ENCODE data around the gene TEAD3.

The TEAD3 gene

DNA sequence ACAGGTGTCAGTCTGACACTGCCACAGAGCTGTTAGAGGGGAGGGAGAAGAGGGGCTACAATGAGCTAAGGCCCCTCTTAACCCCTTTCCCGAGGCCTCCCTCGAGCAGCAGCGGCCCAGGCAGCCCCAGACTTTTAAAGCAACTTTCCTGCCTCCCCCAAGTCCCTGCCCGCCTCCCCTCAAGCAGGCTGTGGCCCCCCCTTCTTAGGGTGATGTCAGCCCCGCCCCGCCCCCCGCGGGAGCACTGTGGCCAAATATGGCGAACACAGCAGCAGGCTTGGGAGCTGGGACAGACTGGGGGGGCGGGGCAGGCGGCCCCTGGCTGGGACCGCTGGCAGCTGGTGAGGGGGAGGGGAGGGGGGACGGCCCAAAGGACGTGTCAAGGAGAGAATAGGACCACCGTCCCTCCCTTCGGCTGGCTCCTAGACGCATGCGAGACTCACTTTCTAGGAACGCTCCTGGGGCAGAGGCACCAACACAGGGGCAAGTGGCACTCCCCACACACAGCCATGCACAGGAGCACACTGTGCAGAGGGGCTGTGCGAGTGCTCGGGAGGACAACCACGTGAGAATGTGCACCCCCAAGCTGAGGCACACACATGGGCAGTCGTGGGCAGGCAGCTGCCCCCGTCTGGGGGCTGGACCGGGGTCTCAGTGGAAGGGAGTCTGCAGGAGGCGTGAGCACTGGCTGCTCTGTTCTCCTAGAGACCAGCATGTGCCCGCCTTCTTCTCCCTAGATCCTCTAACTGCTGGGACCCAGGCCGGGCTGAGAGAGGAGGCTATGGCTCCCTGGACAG is 6.7 kb downstream of the TEAD3 start:
- Histone ChIP-seq H3K27ac (ENCODE audit: low read length) (no peak overlapping the region), H3K36me3 (ENCODE audit: insufficient read depth, low read length) (no peaks in the 10 kb centered on the region), H3K4me1 (ENCODE audit: insufficient read depth, low read length) (no peaks in the 10 kb centered on the region), H3K9me3 (ENCODE audit: insufficient read depth, low read length, severe bottlenecking) (no peaks in the 10 kb centered on the region), H2AFZ (ENCODE audit: low read depth, low read length) (no peak overlapping the region), H3K4me2 (ENCODE audit: insufficient read depth, low read length) (no peak overlapping the region), H3K4me3 (ENCODE audit: low read depth in 1 of 2, low read length in 2 of 2) (no peak overlapping the region), H4K20me1 (ENCODE audit: insufficient read depth, low read length) (no peaks in the 10 kb centered on the region), H3K9ac (ENCODE audit: low read depth, low read length) (no peak overlapping the region), H3K27me3 (ENCODE audit: insufficient read depth, low read length, poor library complexity) (peaks cover 3% of the 10 kb centered on the region), H3K79me2 (ENCODE audit: insufficient read depth, low read length) (no peaks in the 10 kb centered on the region)
- DNase-seq (peak; percentile 34), ATAC-seq (ENCODE audit: insufficient read depth, low read depth) (no peak)
- no peak for TF ChIP-seq EZH2 (IDR thresholded peaks at IDR 0.05; ENCODE audit: borderline replicate concordance, low read depth, low read length, severe bottlenecking)
- TF ChIP-seq CTCF (IDR thresholded peaks at IDR 0.05; ENCODE audit: borderline replicate concordance, extremely low read depth, low read length, poor library complexity, severe bottlenecking), result no peak

DNA sequence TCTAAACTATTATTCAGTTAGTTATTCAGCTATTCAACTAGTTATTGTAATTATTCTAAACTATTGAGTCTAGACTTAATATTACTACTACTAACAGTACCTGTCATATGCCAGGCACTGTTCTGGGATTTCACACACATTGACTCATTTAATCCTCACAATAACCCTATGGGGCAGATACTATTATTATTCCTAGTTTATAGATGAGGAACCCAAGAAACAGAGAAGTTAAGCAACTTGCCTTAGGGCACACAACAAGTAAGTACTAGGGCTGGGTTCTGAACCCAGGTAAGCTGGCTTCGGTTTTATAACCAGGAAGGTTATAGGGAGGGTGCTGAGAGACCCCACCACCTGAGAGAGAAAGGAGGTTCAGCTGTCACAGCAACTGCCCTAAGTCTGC is 7.8 kb downstream of the TEAD3 start:
- Histone ChIP-seq H2AFZ (ENCODE audit: low read depth, low read length) (no peak overlapping the region), H3K27ac (ENCODE audit: low read length) (no peak overlapping the region), H3K9ac (ENCODE audit: low read depth, low read length) (no peak overlapping the region), H3K9me3 (ENCODE audit: insufficient read depth, low read length, severe bottlenecking) (no peaks in the 10 kb centered on the region), H3K27me3 (ENCODE audit: insufficient read depth, low read length, poor library complexity) (no peaks in the 10 kb centered on the region), H3K4me1 (ENCODE audit: insufficient read depth, low read length) (no peaks in the 10 kb centered on the region), H3K4me3 (ENCODE audit: low read depth in 1 of 2, low read length in 2 of 2) (no peak overlapping the region), H4K20me1 (ENCODE audit: insufficient read depth, low read length) (no peaks in the 10 kb centered on the region), H3K36me3 (ENCODE audit: insufficient read depth, low read length) (no peaks in the 10 kb centered on the region), H3K79me2 (ENCODE audit: insufficient read depth, low read length) (no peaks in the 10 kb centered on the region), H3K4me2 (ENCODE audit: insufficient read depth, low read length) (no peak overlapping the region)
- TF ChIP-seq EZH2 (IDR thresholded peaks at IDR 0.05; ENCODE audit: borderline replicate concordance, low read depth, low read length, severe bottlenecking) (no peak), CTCF (IDR thresholded peaks at IDR 0.05; ENCODE audit: borderline replicate concordance, extremely low read depth, low read length, poor library complexity, severe bottlenecking) (no peak)
- DNase-seq (no peak), ATAC-seq (ENCODE audit: insufficient read depth, low read depth) (no peak)

DNA sequence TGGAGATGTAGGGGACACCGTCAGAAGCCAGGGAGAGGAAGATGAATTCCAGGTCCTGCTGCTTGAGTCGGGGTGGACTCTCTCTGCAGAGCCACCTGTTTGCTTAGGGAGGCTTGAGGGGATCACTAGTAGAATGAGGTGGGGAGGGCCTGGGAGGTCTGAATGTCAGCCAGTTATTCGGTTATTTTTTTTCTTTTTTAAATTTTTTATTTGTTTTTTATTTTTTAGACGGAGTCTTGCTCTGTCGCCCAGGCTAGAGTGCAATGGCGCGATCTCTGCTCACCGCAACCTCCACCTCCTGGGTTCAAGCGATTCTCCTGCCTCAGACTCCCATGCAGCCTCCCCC is 8.4 kb downstream of the TEAD3 start:
- Histone ChIP-seq H3K4me1 (ENCODE audit: insufficient read depth, low read length) (no peaks in the 10 kb centered on the region), H3K4me2 (ENCODE audit: insufficient read depth, low read length) (no peak overlapping the region)

More for the DNA sequence above, 8.4 kb downstream of the TEAD3 start:
- no peaks in the 10 kb centered on the region for H3K27me3 ChIP-seq (ENCODE audit: insufficient read depth, low read length, poor library complexity)
- no peaks in the 10 kb centered on the region for H4K20me1 ChIP-seq (ENCODE audit: insufficient read depth, low read length)
- H3K9ac ChIP-seq (ENCODE audit: low read depth, low read length), result no peak overlapping the region
- no peak overlapping the region for H3K27ac ChIP-seq (ENCODE audit: low read length)
- no peak overlapping the region for H2AFZ ChIP-seq (ENCODE audit: low read depth, low read length)
- H3K79me2 ChIP-seq (ENCODE audit: insufficient read depth, low read length), result no peaks in the 10 kb centered on the region
- TF ChIP-seq EZH2 (IDR thresholded peaks at IDR 0.05; ENCODE audit: borderline replicate concordance, low read depth, low read length, severe bottlenecking) (no peak), CTCF (IDR thresholded peaks at IDR 0.05; ENCODE audit: borderline replicate concordance, extremely low read depth, low read length, poor library complexity, severe bottlenecking) (no peak)
- H3K4me3 ChIP-seq (ENCODE audit: low read depth in 1 of 2, low read length in 2 of 2), result no peak overlapping the region
- no peak for DNase-seq
- ATAC-seq (ENCODE audit: insufficient read depth, low read depth), result no peak
- H3K9me3 ChIP-seq (ENCODE audit: insufficient read depth, low read length, severe bottlenecking), result no peaks in the 10 kb centered on the region
- no peaks in the 10 kb centered on the region for H3K36me3 ChIP-seq (ENCODE audit: insufficient read depth, low read length)

All from DND-41 (cell line).